SU-DHL-6 (cell line): Measurements from ENCODE around the gene GLRA1.

Source experiments
- H2AFZ ChIP-seq: fragments of 200-600 bp; sonication (generic); 2 replicates; pipeline ENCODE4 v1.6.1; 2014; ENCODE audit warnings: low read depth, mild to moderate bottlenecking, moderate library complexity, mixed read lengths, antibody characterized with exemption, low read length; ENCODE audit not compliant: severe bottlenecking
- H3F3A ChIP-seq: fragments of 200-600 bp; shearing (Covaris generic); 2 replicates; pipeline ENCODE4 v1.6.0; 2016; ENCODE audit warnings: antibody characterized with exemption, mild to moderate bottlenecking; ENCODE audit not compliant: insufficient read depth
- H3K27ac ChIP-seq: fragments of 200-600 bp; sonication (generic); 2 replicates; pipeline ENCODE4 v1.5.1; 2016; ENCODE audit warnings: low read depth, mild to moderate bottlenecking, low read length, moderate library complexity, mixed read lengths
- H3K27me3 ChIP-seq: fragments of 200-600 bp; sonication (generic), shearing (Covaris generic); 2 replicates; pipeline ENCODE4 v1.6.0; 2014; ENCODE audit warnings: mild to moderate bottlenecking, low read length
- H3K36me3 ChIP-seq: fragments of 200-600 bp; sonication (generic); 2 replicates; pipeline ENCODE4 v1.6.1; 2014; ENCODE audit warnings: mild to moderate bottlenecking, low read length, mixed read lengths
- H3K4me2 ChIP-seq: fragments of 300-600, 200-600 bp; shearing (Covaris generic), sonication (generic); 2 replicates; pipeline ENCODE4 v1.6.0; 2014; ENCODE audit warnings: low read length, low read depth, mild to moderate bottlenecking; ENCODE audit not compliant: poor library complexity, severe bottlenecking
- H3K4me3 ChIP-seq: fragments of 200-600 bp; sonication (generic); 2 replicates; pipeline ENCODE4 v1.5.1; 2014; ENCODE audit warnings: antibody characterized with exemption, low read length, mild to moderate bottlenecking, mixed read lengths; ENCODE audit not compliant: insufficient read depth, poor library complexity, severe bottlenecking
- H3K79me2 ChIP-seq: fragments of 200-600 bp; sonication (generic); 2 replicates; pipeline ENCODE4 v1.6.1; 2014; ENCODE audit warnings: mild to moderate bottlenecking, low read length, moderate library complexity; ENCODE audit not compliant: insufficient read depth
- H3K9ac ChIP-seq: fragments of 200-600 bp; sonication (generic); 2 replicates; pipeline ENCODE4 v1.7.0; 2014; ENCODE audit warnings: mild to moderate bottlenecking, low read length
- H3K9me2 ChIP-seq: fragments of 200-600 bp; sonication (generic); replicated peaks from 2 replicates; pipeline ENCODE4 v1.6.1; 2014; ENCODE audit warnings: low read length; ENCODE audit not compliant: insufficient read depth
- H3K9me3 ChIP-seq: fragments of 200-600 bp; sonication (generic); 2 replicates; pipeline ENCODE4 v1.6.1; 2014; ENCODE audit warnings: low read length, mixed read lengths; ENCODE audit not compliant: insufficient read depth
- H4K20me1 ChIP-seq: fragments of 200-600 bp; sonication (generic); 2 replicates; pipeline ENCODE4 v1.6.1; 2014; ENCODE audit warnings: low read depth, mild to moderate bottlenecking, antibody characterized with exemption, low read length, moderate library complexity, mixed read lengths
- EZH2phosphoT487 ChIP-seq: fragments of 200-600 bp; sonication (generic), shearing (Covaris generic); conservative IDR thresholded peaks from 2 replicates; pipeline ENCODE4 v1.6.1; 2018; ENCODE audit warnings: mild to moderate bottlenecking, antibody characterized with exemption, low read length, moderate library complexity, mixed read lengths
- TF ChIP-seq, protein P1 (sequence below): fragments of 200-600 bp; sonication (generic); IDR thresholded peaks from one replicate; pipeline ENCODE4 v1.5.1; 2017; ENCODE audit warnings: antibody characterized with exemption, mild to moderate bottlenecking, low read length, moderate library complexity; ENCODE audit not compliant: insufficient read depth, poor library complexity, severe bottlenecking

The GLRA1 gene

DNA sequence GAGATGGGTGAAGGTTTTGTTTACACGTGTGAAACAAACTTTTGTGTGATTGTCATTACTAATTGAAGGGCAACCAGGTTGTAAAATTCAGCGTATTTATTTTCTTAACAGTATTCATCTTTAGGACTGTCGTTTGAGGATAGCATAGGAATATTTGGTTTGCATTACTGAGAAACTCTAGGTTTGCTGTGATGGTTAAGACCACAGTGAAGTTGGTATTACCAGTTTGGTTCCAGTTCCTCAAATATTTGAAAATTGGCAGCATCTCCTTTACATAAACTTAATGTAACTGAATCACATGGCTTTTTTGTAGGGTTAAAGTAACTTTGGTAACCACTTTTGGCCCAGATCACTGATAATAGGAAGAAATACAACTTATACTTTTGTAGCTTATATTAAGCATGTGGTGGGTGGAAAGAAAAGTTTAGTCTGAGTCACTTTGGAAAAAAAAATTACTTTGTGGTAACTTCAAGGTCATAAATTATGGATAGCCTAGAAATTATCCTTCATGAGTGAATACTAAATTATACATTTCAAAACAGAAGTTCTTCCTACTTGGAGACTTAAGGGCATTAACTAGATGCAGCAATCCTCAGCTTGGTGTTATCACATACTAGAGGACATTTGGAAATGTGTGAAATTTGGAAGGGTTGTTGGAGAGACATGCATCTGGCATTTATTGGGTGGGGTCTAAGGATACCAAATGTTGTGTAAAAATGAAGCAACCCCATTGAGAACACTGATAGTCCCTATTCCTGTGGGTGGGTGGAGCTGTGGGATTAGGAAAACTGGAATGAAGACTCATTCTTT, 119.0 kb downstream of the GLRA1 start:
- Histone ChIP-seq H3K4me3 (no peak overlapping the region), H3K4me2 (no peak overlapping the region), H3K79me2 (peaks cover 20% of the 10 kb centered on the region), H3K27me3 (no peaks in the 10 kb centered on the region), H3K9ac (no peak overlapping the region), H2AFZ (no peak overlapping the region), H3K27ac (no peak overlapping the region), H3K36me3 (peaks cover 60% of the 10 kb centered on the region), H3F3A (no peaks in the 10 kb centered on the region), H3K9me2 (no peaks in the 10 kb centered on the region), H3K9me3 (no peaks in the 10 kb centered on the region), H4K20me1 (peaks cover 8% of the 10 kb centered on the region; the same call in 1 of the 2 replicates)
- no peak for TF ChIP-seq EZH2phosphoT487
- TF ChIP-seq, protein P1, sequence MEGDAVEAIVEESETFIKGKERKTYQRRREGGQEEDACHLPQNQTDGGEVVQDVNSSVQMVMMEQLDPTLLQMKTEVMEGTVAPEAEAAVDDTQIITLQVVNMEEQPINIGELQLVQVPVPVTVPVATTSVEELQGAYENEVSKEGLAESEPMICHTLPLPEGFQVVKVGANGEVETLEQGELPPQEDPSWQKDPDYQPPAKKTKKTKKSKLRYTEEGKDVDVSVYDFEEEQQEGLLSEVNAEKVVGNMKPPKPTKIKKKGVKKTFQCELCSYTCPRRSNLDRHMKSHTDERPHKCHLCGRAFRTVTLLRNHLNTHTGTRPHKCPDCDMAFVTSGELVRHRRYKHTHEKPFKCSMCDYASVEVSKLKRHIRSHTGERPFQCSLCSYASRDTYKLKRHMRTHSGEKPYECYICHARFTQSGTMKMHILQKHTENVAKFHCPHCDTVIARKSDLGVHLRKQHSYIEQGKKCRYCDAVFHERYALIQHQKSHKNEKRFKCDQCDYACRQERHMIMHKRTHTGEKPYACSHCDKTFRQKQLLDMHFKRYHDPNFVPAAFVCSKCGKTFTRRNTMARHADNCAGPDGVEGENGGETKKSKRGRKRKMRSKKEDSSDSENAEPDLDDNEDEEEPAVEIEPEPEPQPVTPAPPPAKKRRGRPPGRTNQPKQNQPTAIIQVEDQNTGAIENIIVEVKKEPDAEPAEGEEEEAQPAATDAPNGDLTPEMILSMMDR, result no peak

DNA sequence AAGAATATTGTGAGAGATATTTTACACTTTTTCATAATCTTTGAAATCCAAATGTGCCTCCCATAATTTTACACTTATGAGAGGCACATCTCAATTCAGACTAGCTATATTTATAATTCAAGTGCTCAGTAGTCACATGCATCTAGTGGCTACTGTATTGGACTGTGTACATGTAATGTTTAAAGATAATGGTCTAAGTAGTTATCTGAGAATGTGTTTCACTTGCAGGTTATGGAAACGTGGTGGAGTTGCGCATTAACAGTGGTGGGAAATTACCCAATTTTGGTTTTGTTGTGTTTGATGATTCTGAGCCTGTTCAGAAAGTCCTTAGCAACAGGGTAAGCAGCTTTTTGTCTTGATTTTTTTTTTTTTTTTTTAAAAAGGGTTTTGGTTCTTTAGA, 124.1 kb downstream of the GLRA1 start:
- H3K9me2 ChIP-seq, result no peaks in the 10 kb centered on the region
- H3K27me3 ChIP-seq, result no peaks in the 10 kb centered on the region
- H3K9ac ChIP-seq, result no peak overlapping the region
- peaks cover 38% of the 10 kb centered on the region for H3K79me2 ChIP-seq
- peaks cover 22% of the 10 kb centered on the region for H3F3A ChIP-seq
- H3K36me3 ChIP-seq, result peaks cover 76% of the 10 kb centered on the region
- no peak overlapping the region for H2AFZ ChIP-seq
- no peak overlapping the region for H3K27ac ChIP-seq
- no peak overlapping the region for H3K4me2 ChIP-seq
- H3K9me3 ChIP-seq, result no peaks in the 10 kb centered on the region
- H4K20me1 ChIP-seq, result peaks cover 18% of the 10 kb centered on the region
- TF ChIP-seq, protein P1, result no peak
- no peak for TF ChIP-seq EZH2phosphoT487
- no peak overlapping the region for H3K4me3 ChIP-seq

DNA sequence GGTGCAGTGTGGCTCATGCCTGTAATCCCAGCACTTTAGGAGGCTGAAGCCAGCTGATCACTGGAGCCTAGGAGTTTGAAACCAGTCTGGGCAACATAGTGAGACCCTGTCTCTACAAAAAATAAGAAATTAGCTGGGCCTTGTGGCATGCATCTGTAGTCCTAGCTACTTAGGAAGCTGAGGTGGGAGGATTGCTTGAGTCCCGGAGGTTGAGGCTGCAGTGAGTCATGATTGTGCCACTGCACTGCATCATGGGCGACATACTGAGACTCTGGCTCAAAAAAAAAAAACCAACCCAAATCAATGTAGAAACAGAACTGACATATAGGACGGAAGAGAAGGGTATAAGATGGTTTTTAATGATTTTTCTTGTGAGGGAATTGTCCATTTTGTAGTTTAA, 125.2 kb downstream of the GLRA1 start:
- H3K9me3 ChIP-seq, result no peaks in the 10 kb centered on the region
- no peak overlapping the region for H2AFZ ChIP-seq
- peaks cover 48% of the 10 kb centered on the region for H3K79me2 ChIP-seq
- H3K4me2 ChIP-seq, result no peak overlapping the region
- H3K27ac ChIP-seq, result no peak overlapping the region
- H4K20me1 ChIP-seq, result peaks cover 25% of the 10 kb centered on the region
- H3K27me3 ChIP-seq, result no peaks in the 10 kb centered on the region
- TF ChIP-seq, protein P1, result no peak
- no peak for TF ChIP-seq EZH2phosphoT487
- no peak overlapping the region for H3K9ac ChIP-seq
- peaks cover 27% of the 10 kb centered on the region for H3F3A ChIP-seq
- H3K9me2 ChIP-seq, result no peaks in the 10 kb centered on the region
- H3K4me3 ChIP-seq, result no peak overlapping the region
- H3K36me3 ChIP-seq, result peaks cover 76% of the 10 kb centered on the region
